Sigmoid colon (tissue), 7 donors: Measurements from ENCODE around the gene SYS1. TPM values are rescaled to one million over a fixed set of nuclear protein-coding genes. Genes with fewer than 3 reads are reported as not detected.

Experiments
- DNase-seq: peaks from one replicate; pipeline ENCODE4 v3.0.0-alpha.2; 2019
- H3K27ac ChIP-seq, 4 donors: fragments of 200-600 bp; sonication (generic); one replicate each; pipeline ENCODE4 v1.5.1; 2016 to 2019; ENCODE audit warnings: mild to moderate bottlenecking in 1 of 4
- H3K27me3 ChIP-seq, 3 donors: fragments of 200-600 bp; sonication (generic); one replicate each; pipeline ENCODE4 v1.5.1; 2019; ENCODE audit warnings: mild to moderate bottlenecking in 1 of 3
- H3K36me3 ChIP-seq, 4 donors: fragments of 200-600 bp; sonication (generic); one replicate each; pipeline ENCODE4 v1.5.1; 2016 to 2019
- H3K4me1 ChIP-seq, 4 donors: fragments of 200-600 bp; sonication (generic); one replicate each; pipeline ENCODE4 v1.5.1; 2017 to 2019
- H3K4me3 ChIP-seq, 4 donors: fragments of 200-600 bp; sonication (generic); one replicate each; pipeline ENCODE4 v1.5.1; 2017 to 2019; ENCODE audit warnings: mild to moderate bottlenecking in 2 of 4, moderate library complexity in 1 of 4
- H3K9me3 ChIP-seq, 4 donors: fragments of 200-600 bp in 3 of 4; sonication (generic) in 3 of 4; one replicate each; pipeline versions ENCODE4 v1.5.1 to v1.6.1; 2013 to 2019
- EP300 ChIP-seq, 4 donors: sonication (generic); formaldehyde crosslinking; IDR thresholded peaks; one replicate each; pipeline ENCODE4 v1.6.1; 2017; ENCODE audit warnings: antibody characterized with exemption in 4 of 4
- POLR2A ChIP-seq, 2 donors: fragments of 450-650 bp; IDR thresholded peaks; one replicate each; pipeline ENCODE4 v1.6.1; 2016; ENCODE audit warnings: antibody characterized with exemption in 2 of 2, mild to moderate bottlenecking in 2 of 2, moderate library complexity in 2 of 2
- POLR2AphosphoS5 ChIP-seq, 4 donors: sonication (generic); formaldehyde crosslinking; IDR thresholded peaks; one replicate each; pipeline ENCODE4 v1.6.1; 2017; ENCODE audit warnings: antibody characterized with exemption in 4 of 4
- WGBS, 2 donors: extraction: QIAGEN DNeasy Blood & Tissue Kit; methylation state at CpG; one replicate each; pipeline ENCODE4 v1.1.7; 2013; 5-methylcytosine and 5-hydroxymethylcytosine counted together
- intact Hi-C: fragments of 100-400 bp; cut with DNase I; formaldehyde crosslinking; loops from one replicate; pipeline ENCODE4 v1.15.1; 2023
- polyA plus RNA-seq, 3 donors: library from polyadenylated mRNA; stranded (reverse); fragments of 200-250 nt; gene quantifications; one replicate each; pipeline ENCODE4 v1.2.3, GENCODE V29; 2013
- total RNA-seq, 4 donors: library from RNA; depleted of rRNA; stranded (reverse); fragments of >200 nt; gene quantifications; one replicate each; pipeline ENCODE4 v1.1.0, GENCODE V29; 2016
- TF ChIP-seq, protein P1 (sequence below), 4 experiments: fragments of 450-650 bp in 3 of 4; fragments of 200-600 bp in 1 of 4; IDR thresholded peaks; one replicate each; pipeline ENCODE4 v1.5.1; 2016 to 2019; ENCODE audit warnings: antibody characterized with exemption in 4 of 4, mild to moderate bottlenecking in 3 of 4, moderate library complexity in 2 of 4
- donor health status: healthy with polysubstance abuse.
- donor health status: Bipolar disorder and iron deficiency.
- donor health status: healthy.

Gene SYS1
- total and polyA plus RNA-seq, 7 donors: 14.4 to 58.7 (median 44.2) TPM

DNA sequence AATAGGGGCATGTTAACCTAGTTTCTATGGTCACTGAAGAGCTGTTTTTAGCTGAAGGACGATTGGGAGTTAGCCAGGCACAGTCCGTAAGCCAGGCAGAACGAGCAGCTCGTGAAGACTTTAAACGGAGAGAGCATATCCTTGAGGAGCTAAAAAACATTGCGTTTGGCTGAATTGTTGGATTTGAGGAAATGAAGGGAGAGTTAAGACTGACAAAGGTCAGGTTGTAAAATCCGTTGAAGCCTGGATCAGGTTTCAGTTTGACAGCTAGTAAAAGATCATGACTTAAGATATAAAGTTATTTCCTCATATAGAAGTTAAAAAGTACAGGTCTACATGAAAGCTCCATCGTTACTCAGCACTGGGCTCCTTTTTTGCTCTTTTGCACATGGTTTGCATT lies 47.9 kb downstream of the SYS1 start:
- WGBS, 2 donors: 13 to 54% methylated on average over 8 of the region's 8 CpGs
- Histone ChIP-seq H3K9me3 (no peaks in the 10 kb centered on the region), H3K4me3 (no peak overlapping the region), H3K27me3 (no peaks in the 10 kb centered on the region), H3K4me1 (peaks cover 0 to 42% (median 30%) of the 10 kb centered on the region in 4 donors), H3K27ac (peak overlapping the region in 3 of 4 donors; percentile 46 to 97 (median 97)), H3K36me3 (peaks cover 0 to 42% (median 21%) of the 10 kb centered on the region in 4 donors)
- no peak for DNase-seq
- intact Hi-C loops: no loop called here
- TF ChIP-seq POLR2A (IDR thresholded peaks at IDR 0.05): no peak
- no peak for TF ChIP-seq EP300 (IDR thresholded peaks at IDR 0.05)
- TF ChIP-seq, protein P1, sequence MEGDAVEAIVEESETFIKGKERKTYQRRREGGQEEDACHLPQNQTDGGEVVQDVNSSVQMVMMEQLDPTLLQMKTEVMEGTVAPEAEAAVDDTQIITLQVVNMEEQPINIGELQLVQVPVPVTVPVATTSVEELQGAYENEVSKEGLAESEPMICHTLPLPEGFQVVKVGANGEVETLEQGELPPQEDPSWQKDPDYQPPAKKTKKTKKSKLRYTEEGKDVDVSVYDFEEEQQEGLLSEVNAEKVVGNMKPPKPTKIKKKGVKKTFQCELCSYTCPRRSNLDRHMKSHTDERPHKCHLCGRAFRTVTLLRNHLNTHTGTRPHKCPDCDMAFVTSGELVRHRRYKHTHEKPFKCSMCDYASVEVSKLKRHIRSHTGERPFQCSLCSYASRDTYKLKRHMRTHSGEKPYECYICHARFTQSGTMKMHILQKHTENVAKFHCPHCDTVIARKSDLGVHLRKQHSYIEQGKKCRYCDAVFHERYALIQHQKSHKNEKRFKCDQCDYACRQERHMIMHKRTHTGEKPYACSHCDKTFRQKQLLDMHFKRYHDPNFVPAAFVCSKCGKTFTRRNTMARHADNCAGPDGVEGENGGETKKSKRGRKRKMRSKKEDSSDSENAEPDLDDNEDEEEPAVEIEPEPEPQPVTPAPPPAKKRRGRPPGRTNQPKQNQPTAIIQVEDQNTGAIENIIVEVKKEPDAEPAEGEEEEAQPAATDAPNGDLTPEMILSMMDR (IDR thresholded peaks at IDR 0.05): no peak
- no peak for TF ChIP-seq POLR2AphosphoS5 (IDR thresholded peaks at IDR 0.05)

DNA sequence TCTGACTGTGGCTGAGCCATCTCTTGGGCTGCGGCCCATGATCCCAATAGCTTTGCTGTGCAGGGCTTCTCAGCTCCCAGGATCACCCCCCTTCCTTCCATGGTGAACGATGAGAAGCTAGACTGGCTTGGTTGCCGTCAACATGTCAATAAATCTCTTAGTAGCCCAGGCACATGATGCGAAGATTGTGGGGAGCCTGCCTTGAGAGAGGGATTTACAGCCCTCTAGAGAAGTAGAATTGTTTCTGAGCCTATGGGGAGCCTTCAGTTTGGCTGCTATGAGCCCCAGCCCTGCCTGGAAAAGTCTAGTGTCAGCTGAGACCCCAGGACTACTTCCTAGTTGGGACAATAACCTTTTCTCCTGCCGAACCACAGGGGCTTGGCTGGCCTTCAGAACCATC lies 49.7 kb downstream of the SYS1 start:
- TF ChIP-seq POLR2AphosphoS5 (IDR thresholded peaks at IDR 0.05): no peak
- TF ChIP-seq, protein P1 (IDR thresholded peaks at IDR 0.05): no peak
- no peak for TF ChIP-seq POLR2A (IDR thresholded peaks at IDR 0.05)
- no peak for TF ChIP-seq EP300 (IDR thresholded peaks at IDR 0.05)
- Histone ChIP-seq H3K4me1 (peaks cover 0 to 52% (median 41%) of the 10 kb centered on the region in 4 donors), H3K36me3 (peaks cover 0 to 42% (median 21%) of the 10 kb centered on the region in 4 donors), H3K27ac (peak overlapping the region in 1 of 4 donors; percentile 2), H3K9me3 (no peaks in the 10 kb centered on the region), H3K4me3 (no peak overlapping the region), H3K27me3 (no peaks in the 10 kb centered on the region)
- WGBS, 2 donors: 87 to 88% methylated on average over 5 of the region's 5 CpGs
- intact Hi-C loops: no loop called here
- no peak for DNase-seq

DNA sequence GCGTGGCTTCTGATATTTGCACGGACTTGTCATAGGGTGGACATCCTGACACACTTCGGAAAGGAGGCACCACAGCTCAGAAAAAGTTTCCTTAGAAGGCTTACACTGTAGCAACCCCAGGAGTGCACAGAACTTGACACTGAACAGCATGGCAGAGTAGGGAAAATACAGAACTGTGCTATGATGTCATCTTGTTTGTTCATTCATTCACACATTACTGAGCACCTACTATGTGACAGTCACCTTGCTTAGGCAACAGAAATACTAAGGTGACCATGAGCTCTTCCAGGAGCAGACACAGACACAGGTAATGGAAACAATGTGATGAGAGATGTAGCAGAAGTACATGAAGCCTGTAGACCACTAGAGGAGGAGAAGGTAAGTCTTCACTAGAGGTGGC lies 50.5 kb downstream of the SYS1 start:
- Histone ChIP-seq H3K27ac (peak overlapping the region in 1 of 4 donors; percentile 2), H3K27me3 (no peaks in the 10 kb centered on the region), H3K4me1 (peaks cover 0 to 48% (median 39%) of the 10 kb centered on the region in 4 donors), H3K9me3 (no peaks in the 10 kb centered on the region), H3K36me3 (peaks cover 0 to 40% (median 21%) of the 10 kb centered on the region in 4 donors), H3K4me3 (no peak overlapping the region)
- no peak for DNase-seq
- TF ChIP-seq, protein P1 (IDR thresholded peaks at IDR 0.05): no peak
- TF ChIP-seq EP300 (IDR thresholded peaks at IDR 0.05): no peak
- no peak for TF ChIP-seq POLR2A (IDR thresholded peaks at IDR 0.05)
- TF ChIP-seq POLR2AphosphoS5 (IDR thresholded peaks at IDR 0.05): no peak
- intact Hi-C loops: no loop called here
- 84 to 92% methylated on average over 3 of the region's 3 CpGs for WGBS, 2 donors

DNA sequence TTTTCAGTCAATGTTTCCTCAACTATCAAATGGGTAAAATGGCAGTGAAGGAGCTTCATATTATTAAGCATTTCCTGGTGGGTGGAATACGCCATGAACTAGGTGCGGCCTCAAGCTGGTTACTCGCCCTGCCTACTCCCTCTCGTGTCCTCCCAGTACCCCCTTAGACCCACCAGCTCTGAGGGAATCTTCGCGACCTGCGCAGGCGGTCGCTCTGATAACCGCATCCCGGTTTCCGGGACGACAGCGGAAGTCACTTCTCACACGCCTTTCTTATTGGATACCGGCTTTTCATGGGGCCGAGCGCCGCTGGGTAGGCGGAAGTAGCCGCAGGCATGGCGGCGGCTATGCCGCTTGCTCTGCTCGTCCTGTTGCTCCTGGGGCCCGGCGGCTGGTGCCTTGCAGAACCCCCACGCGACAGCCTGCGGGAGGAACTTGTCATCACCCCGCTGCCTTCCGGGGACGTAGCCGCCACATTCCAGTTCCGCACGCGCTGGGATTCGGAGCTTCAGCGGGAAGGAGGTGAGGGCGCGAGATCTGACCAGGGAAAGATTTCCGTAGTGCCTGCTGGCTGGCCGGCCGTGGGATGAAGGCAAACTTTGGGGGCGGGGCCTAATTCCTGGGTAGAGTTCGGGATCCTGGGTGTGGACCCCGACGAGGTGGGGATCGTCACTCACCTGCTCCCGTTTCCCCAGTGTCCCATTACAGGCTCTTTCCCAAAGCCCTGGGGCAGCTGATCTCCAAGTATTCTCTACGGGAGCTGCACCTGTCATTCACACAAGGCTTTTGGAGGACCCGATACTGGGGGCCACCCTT lies 53.1 kb downstream of the SYS1 start, which contains the start of gene PIGT:
Gene PIGT, plus strand, starts transcription at position 320 of the 816 bp plus-strand sequence. Its CDS starts 16 bp downstream, at position 336.
- Histone ChIP-seq H3K4me3 (peak within 1 kb of the TSS; percentile 71 to 89 (median 80)), H3K9me3 (no peaks in the 10 kb centered on the region), H3K4me1 (peaks cover 0 to 46% (median 40%) of the 10 kb centered on the region in 4 donors), H3K27me3 (no peaks in the 10 kb centered on the region), H3K36me3 (peaks cover 9 to 36% (median 22%) of the 10 kb centered on the region in 4 donors), H3K27ac (peak within 1 kb of the TSS; percentile 82 to 83 (median 82))
- intact Hi-C loops: no loop called here
- TF ChIP-seq POLR2AphosphoS5 (IDR thresholded peaks at IDR 0.05) (peak; percentile 89 to 94 (median 92)), POLR2A (IDR thresholded peaks at IDR 0.05) (peak; percentile 90), EP300 (IDR thresholded peaks at IDR 0.05) (no peak)
- TF ChIP-seq, protein P1 (IDR thresholded peaks at IDR 0.05): no peak
- DNase-seq: peak; percentile 93
- WGBS, 2 donors: 0% methylated on average over 52 of the region's 52 CpGs
